ENCODE data around the gene TMUB1.
A peak's percentile ranks its signal among the peaks of the same experiment; 100 is the strongest.

TMUB1 gene

GRCh38 chr7:151064454-151064853, 18.8 kb downstream of the TMUB1 start:
- no peak overlapping the region for H3K4me3 Mint-ChIP-seq
- ATAC-seq (no peak), DNase-seq (no peak)
- no peak overlapping the region for H3K27ac Mint-ChIP-seq
- H3K27me3 Mint-ChIP-seq = no peaks in the 10 kb centered on the region
- peaks cover 6% of the 10 kb centered on the region for H3K36me3 Mint-ChIP-seq (ENCODE audit: low read depth)
- H3K4me1 Mint-ChIP-seq = peaks cover 14% of the 10 kb centered on the region
- no peaks in the 10 kb centered on the region for H3K9me3 Mint-ChIP-seq

- H3K36me3 Mint-ChIP-seq (ENCODE audit: low read depth) = peaks cover 6% of the 10 kb centered on the region
- H3K27me3 Mint-ChIP-seq = no peaks in the 10 kb centered on the region
- ATAC-seq = no peak
- peaks cover 24% of the 10 kb centered on the region for H3K4me1 Mint-ChIP-seq
- no peak overlapping the region for H3K4me3 Mint-ChIP-seq
- no peak overlapping the region for H3K27ac Mint-ChIP-seq
- DNase-seq = no peak
- H3K9me3 Mint-ChIP-seq = no peaks in the 10 kb centered on the region
Observed at GRCh38 chr7:151063212-151063561, 20.1 kb downstream of the TMUB1 start.

GRCh38 chr7:151062399-151063211, 20.7 kb downstream of the TMUB1 start:
- no peaks in the 10 kb centered on the region for H3K27me3 Mint-ChIP-seq
- H3K4me3 Mint-ChIP-seq = no peak overlapping the region
- no peak overlapping the region for H3K27ac Mint-ChIP-seq
- DNase-seq (no peak), ATAC-seq (no peak)
- H3K4me1 Mint-ChIP-seq = peaks cover 24% of the 10 kb centered on the region
- H3K36me3 Mint-ChIP-seq (ENCODE audit: low read depth) = peaks cover 6% of the 10 kb centered on the region
- no peaks in the 10 kb centered on the region for H3K9me3 Mint-ChIP-seq

GRCh38 chr7:151062111-151062398, 21.2 kb downstream of the TMUB1 start:
- no peak for ATAC-seq
- no peak overlapping the region for H3K27ac Mint-ChIP-seq

GRCh38 chr7:151061213-151062110, 21.8 kb downstream of the TMUB1 start:
- DNase-seq = no peak
- no peaks in the 10 kb centered on the region for H3K27me3 Mint-ChIP-seq
- H3K9me3 Mint-ChIP-seq = no peaks in the 10 kb centered on the region
- H3K4me3 Mint-ChIP-seq = peak overlapping the region; percentile 90
- no peak for ATAC-seq
- H3K27ac Mint-ChIP-seq = peak overlapping the region; percentile 35
- H3K36me3 Mint-ChIP-seq (ENCODE audit: low read depth) = peaks cover 3% of the 10 kb centered on the region
- H3K4me1 Mint-ChIP-seq = peaks cover 34% of the 10 kb centered on the region

More at GRCh38 chr7:151062111-151062398, 21.2 kb downstream of the TMUB1 start:
- DNase-seq = no peak
- Mint-ChIP-seq H3K27me3 (no peaks in the 10 kb centered on the region), H3K4me3 (peak overlapping the region; percentile 90), H3K36me3 (ENCODE audit: low read depth) (peaks cover 3% of the 10 kb centered on the region), H3K9me3 (no peaks in the 10 kb centered on the region), H3K4me1 (peaks cover 29% of the 10 kb centered on the region)

GRCh38 chr7:151060416-151061212, 22.7 kb downstream of the TMUB1 start:
- no peaks in the 10 kb centered on the region for H3K9me3 Mint-ChIP-seq
- peak overlapping the region; percentile 90 for H3K4me3 Mint-ChIP-seq
- peak overlapping the region; percentile 35 for H3K27ac Mint-ChIP-seq
- H3K4me1 Mint-ChIP-seq = peaks cover 37% of the 10 kb centered on the region
- no peaks in the 10 kb centered on the region for H3K27me3 Mint-ChIP-seq
- H3K36me3 Mint-ChIP-seq (ENCODE audit: low read depth) = peaks cover 3% of the 10 kb centered on the region
- no peak for ATAC-seq
- DNase-seq = peak; percentile 35

GRCh38 chr7:151060113-151060415, 23.2 kb downstream of the TMUB1 start:
- DNase-seq = no peak
- no peak for ATAC-seq
- Mint-ChIP-seq H3K27me3 (no peaks in the 10 kb centered on the region), H3K9me3 (no peaks in the 10 kb centered on the region), H3K4me1 (peaks cover 37% of the 10 kb centered on the region), H3K27ac (no peak overlapping the region), H3K4me3 (peak overlapping the region; percentile 90), H3K36me3 (ENCODE audit: low read depth) (no peaks in the 10 kb centered on the region)

GRCh38 chr7:151059367-151060112, 23.8 kb downstream of the TMUB1 start, which contains the start of gene SLC4A2:
Gene SLC4A2 (plus strand): TSS chr7:151059589. CDS start chr7:151061988, 2,399 bp downstream.
- H3K9me3 Mint-ChIP-seq = no peaks in the 10 kb centered on the region
- peak; percentile 82 for DNase-seq
- H3K27me3 Mint-ChIP-seq = no peaks in the 10 kb centered on the region
- peak within 1 kb of the TSS; percentile 95 for H3K27ac Mint-ChIP-seq
- no peaks in the 10 kb centered on the region for H3K36me3 Mint-ChIP-seq (ENCODE audit: low read depth)
- peak; percentile 12 for ATAC-seq
- peaks cover 37% of the 10 kb centered on the region for H3K4me1 Mint-ChIP-seq
- peak within 1 kb of the TSS; percentile 90 for H3K4me3 Mint-ChIP-seq

GRCh38 chr7:151058781-151059366, 24.4 kb downstream of the TMUB1 start:
- DNase-seq (no peak), ATAC-seq (no peak)
- no peaks in the 10 kb centered on the region for H3K9me3 Mint-ChIP-seq
- H3K36me3 Mint-ChIP-seq (ENCODE audit: low read depth) = no peaks in the 10 kb centered on the region
- H3K4me1 Mint-ChIP-seq = peaks cover 37% of the 10 kb centered on the region
- H3K27ac Mint-ChIP-seq = peak overlapping the region; percentile 95
- peak overlapping the region; percentile 90 for H3K4me3 Mint-ChIP-seq
- no peaks in the 10 kb centered on the region for H3K27me3 Mint-ChIP-seq

- H3K9me3 Mint-ChIP-seq = no peaks in the 10 kb centered on the region
- peak; percentile 96 for ATAC-seq
Observed at GRCh38 chr7:151057989-151058780, 25.1 kb downstream of the TMUB1 start.

GRCh38 chr7:151057506-151057988, 25.7 kb downstream of the TMUB1 start, which contains the start of gene CDK5:
Gene CDK5 (minus strand): TSS chr7:151057897. CDS start chr7:151057848, 49 bp downstream.
- no peak for DNase-seq
- peak within 1 kb of the TSS; percentile 95 for H3K27ac Mint-ChIP-seq
- no peak for ATAC-seq
- no peaks in the 10 kb centered on the region for H3K36me3 Mint-ChIP-seq (ENCODE audit: low read depth)
- peaks cover 38% of the 10 kb centered on the region for H3K4me1 Mint-ChIP-seq
- H3K4me3 Mint-ChIP-seq = peak within 1 kb of the TSS; percentile 90
- H3K9me3 Mint-ChIP-seq = no peaks in the 10 kb centered on the region
- no peaks in the 10 kb centered on the region for H3K27me3 Mint-ChIP-seq

More at GRCh38 chr7:151057989-151058780, 25.1 kb downstream of the TMUB1 start:
- no peaks in the 10 kb centered on the region for H3K36me3 Mint-ChIP-seq (ENCODE audit: low read depth)
- H3K4me3 Mint-ChIP-seq = peak overlapping the region; percentile 90
- peak overlapping the region; percentile 95 for H3K27ac Mint-ChIP-seq
- H3K27me3 Mint-ChIP-seq = no peaks in the 10 kb centered on the region
- peak; percentile 96 for DNase-seq
- H3K4me1 Mint-ChIP-seq = peaks cover 37% of the 10 kb centered on the region

- H3K27me3 Mint-ChIP-seq = no peaks in the 10 kb centered on the region
- peaks cover 39% of the 10 kb centered on the region for H3K4me1 Mint-ChIP-seq
Observed at GRCh38 chr7:151056666-151057505, 26.4 kb downstream of the TMUB1 start.

More at GRCh38 chr7:151056666-151057505, 26.4 kb downstream of the TMUB1 start:
- H3K27ac Mint-ChIP-seq = peak overlapping the region; percentile 76
- no peaks in the 10 kb centered on the region for H3K36me3 Mint-ChIP-seq (ENCODE audit: low read depth)
- peak overlapping the region; percentile 90 for H3K4me3 Mint-ChIP-seq
- H3K9me3 Mint-ChIP-seq = no peaks in the 10 kb centered on the region
- DNase-seq = no peak
- ATAC-seq = no peak
